Renal pelvis (tissue), 4 donors: ENCODE measurements around the gene RBM26. TPM values are rescaled to one million over a fixed set of nuclear protein-coding genes. Genes with fewer than 3 reads are reported as not detected.
"Not testable (repeated sequence)": the region's sequence is repeated elsewhere in the genome, so short reads cannot be mapped to it uniquely, and the experiment has no call there.

Experiments
- DNase-seq: peaks from one replicate; pipeline ENCODE4 v3.0.0-alpha.2; 2013
- polyA plus RNA-seq, 3 donors: library from polyadenylated mRNA; unstranded; fragments of 120-200 nt; gene quantifications; one replicate each; pipeline ENCODE4 v1.2.1, GENCODE V29; 2013; ENCODE audit not compliant: insufficient read length in 3 of 3

The RBM26 gene
- polyA plus RNA-seq, 3 donors, result 67.0 to 84.6 (median 81.0) TPM

DNA sequence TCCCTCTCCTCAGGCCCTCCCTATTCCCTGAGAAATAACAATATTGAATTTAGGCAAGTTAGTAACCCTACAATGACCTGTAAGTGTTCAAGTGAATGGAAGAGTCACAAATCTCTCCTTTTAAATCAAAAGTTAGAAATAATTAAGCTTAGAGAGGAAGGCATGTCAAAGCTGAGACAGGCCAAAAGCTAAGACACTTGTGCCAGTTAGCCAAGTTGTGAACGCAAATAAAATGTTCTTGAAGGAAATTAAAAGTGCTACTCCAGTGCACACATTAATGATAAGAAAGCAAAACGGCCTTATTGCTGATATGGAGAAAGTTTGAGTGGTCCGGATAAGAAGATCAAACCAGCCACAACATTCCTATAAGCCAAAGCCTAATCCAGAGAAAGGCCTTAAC, 120.9 kb downstream of the RBM26 start:
- DNase-seq, result no peak

DNA sequence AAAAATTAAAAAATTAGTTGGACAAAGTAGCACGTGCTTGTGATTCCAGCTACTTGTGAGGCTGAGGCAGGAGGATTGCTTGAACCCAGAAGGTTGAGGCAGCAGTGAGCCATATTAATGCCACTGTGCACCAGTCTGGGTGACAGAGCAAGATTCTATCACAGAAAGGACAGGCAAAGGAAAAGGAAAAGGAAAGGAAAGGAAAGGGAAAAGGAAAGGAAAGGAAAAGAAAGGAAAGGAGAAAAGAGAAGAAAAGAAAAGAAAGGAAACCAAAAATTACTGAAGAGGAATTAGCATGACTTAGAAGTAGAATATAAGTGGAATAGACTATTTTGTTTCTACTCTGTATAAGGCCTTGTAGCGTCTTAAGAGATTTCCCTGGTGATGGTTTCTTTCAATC, 122.3 kb downstream of the RBM26 start:
- DNase-seq, result no peak

DNA sequence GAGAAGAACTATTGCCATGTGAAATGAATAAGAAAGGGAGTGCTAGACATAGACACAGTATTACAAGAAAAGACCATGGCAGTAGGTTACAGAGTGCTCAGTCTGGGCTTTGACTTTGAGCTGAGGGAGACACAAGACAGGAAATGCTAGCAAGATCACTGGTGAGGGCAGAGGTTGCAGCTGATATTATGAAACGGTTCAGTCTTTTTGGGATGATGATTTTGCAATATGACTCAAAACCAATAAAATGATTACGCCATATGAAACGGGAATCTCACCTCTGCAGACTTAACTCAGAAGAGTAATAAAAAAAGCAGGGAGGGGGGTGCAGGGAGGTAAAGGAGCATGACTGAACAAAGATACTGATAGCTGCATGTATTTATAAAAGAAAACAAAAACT, 123.1 kb downstream of the RBM26 start:
- no peak for DNase-seq

DNA sequence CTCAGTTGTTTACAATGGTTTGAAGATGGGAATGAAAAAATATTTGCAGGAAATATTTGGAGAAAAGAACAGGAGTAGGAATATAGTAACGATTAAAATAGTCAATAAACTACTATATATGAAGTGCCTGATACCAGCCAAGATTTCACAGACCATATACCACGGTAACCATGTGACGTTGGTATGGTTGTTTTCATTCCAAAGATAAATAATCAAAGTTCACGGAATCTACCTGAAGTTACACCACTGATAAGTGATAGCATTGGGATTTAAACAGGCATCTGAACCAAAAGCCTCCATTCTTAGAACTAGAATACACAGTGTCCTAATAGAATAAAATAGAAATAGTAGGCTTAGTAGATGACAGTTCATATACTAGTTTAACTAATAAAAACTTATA, 123.5 kb downstream of the RBM26 start:
- DNase-seq, result no peak

DNA sequence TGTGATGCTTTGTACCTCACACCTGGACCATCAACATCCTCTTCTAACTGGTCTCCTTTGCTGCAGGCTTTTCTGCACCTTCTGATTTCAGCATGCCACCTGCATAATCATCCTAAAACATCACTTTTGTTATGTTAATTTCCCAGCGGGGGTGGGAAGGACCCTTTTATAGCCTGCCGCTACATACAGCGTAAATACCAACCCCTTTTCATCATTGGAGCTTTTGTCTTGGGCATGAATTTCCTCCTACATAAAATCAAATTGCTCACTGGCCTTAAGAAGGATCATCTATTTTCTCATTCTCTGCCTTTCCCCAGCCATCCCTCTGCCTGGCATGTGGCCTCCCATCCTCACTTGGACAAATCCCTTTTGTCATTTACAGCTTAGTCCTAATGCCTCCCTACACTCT, 124.7 kb downstream of the RBM26 start:
- DNase-seq, result no peak

DNA sequence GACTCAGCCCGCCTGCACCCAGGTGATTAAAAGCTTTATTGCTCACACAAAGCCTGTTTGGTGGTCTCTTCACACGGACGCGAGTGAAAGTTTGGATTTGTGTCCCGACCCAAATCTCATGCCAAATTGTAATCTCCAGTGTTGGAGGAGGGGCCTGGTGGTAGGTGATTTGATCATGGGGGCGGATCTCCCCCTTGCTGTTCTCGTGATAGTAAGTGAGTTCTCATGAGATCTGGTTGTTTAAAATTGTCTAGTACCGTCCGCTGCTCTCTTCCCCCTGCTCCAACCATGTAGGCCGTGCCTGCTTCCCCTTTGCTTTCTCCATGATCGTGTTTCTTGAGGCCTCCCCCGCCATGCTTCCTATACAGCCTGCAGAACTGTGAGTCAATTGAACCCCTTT, 126.3 kb downstream of the RBM26 start:
- DNase-seq, result not testable (repeated sequence)

DNA sequence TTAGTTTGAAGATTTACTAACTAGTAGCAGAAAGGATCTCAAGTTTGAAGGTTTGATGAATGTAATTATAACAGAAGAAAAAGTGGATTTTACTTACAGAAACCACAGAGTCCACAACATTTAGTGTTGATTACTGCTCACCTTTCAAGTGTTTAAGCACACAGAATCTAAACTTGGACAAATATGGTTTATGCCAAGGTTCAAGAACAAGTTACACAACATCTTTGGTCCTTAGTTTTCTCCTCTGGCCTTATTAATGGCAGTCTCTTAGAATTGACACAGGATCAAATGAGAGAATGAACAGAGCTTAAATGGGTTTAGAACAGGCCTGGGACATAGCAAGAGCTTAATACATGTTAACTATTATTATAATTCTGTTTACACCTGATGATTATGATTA, 133.0 kb downstream of the RBM26 start:
- DNase-seq, result no peak

DNA sequence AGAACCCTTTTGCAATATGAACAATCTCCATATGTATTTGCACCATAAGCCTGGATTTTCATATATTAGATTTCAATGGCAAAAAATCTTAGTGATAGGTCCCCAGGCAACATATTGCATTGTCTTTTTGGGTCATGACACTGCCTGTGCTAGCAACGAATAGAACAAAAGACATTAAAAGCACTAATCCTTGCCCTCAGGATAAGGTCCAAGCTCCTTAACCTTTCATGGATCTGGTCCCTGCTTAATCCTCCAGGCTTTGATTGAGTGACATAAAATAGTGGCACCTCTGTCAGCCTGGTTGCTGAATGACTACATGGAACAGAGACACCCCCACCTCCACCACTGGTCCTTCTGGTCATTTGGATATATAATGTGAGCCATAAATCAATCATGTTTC, 134.4 kb downstream of the RBM26 start:
- no peak for DNase-seq

DNA sequence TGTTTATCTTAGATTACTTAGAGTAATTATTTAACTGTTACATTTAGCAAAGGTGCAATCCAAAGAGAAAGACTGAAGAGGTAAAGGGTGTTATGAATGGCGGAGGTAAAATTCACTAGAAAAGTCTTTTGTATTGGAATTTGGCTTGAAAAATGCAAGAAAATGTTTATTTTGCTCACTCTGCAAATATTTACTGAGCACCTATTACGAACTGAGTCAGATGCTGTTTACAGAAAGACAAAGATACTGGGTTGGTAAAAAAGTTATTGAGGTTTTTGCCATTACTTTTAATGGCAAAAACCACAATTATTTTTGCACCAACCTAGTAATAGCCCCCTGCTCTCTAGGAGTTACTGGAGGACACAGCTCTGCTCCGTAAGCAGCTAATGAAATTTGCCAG, 135.2 kb downstream of the RBM26 start:
- DNase-seq, result no peak

Other genes starting within 250 kb of the RBM26 start
- gene NDFIP2, start 74.9 kb upstream of the RBM26 start, polyA plus RNA-seq, result 10 to 100 TPM; 54.5 to 59.0 (median 54.9) TPM